ENCODE data around the gene CALML4. TPM values are rescaled to one million over a fixed set of nuclear protein-coding genes. Genes with fewer than 3 reads are reported as not detected.

CALML4 gene
- total and polyA plus RNA-seq, 2 donors (not counting 3 experiments of a cell fraction or from before 2014, with no cell fraction given): 2.6 to 10.1 TPM

DNA sequence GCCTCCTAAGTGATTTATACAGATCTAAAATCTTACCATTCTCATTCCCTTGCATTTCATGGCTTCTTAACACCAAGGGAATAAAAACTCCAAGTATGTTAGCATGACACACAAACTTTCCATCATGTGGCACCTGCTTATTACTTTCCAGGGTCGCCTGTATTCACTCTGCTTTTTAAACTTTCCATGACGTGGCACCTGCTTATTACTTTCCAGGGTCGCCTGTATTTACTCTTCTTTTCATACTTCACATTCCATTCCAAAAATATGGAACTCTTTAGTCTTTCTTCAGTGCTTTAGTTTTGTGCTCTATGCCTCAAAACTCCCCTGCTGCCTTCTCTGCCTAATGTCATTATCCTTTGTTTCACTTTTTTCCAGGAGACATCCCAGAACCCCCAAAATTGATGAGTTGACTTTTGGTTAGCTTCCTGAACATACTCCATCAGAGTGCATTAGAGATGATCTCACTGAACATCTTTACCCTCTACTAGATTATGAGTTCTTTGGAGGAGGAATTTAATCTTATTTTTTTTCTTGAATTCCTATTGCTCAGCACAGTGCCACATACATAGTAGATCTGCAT is 47.0 kb downstream of the CALML4 start:
- H3K27ac ChIP-seq (ENCODE audit: insufficient read depth, low read depth, low read length): no peak overlapping the region
- no TSS peak for BruUV-seq (replicated peaks)
- CTCF ChIA-PET: no interaction called here

More for the DNA sequence above, 47.0 kb downstream of the CALML4 start:
- Histone ChIP-seq H3K79me2 (ENCODE audit: control insufficient read depth, insufficient read depth, low read length) (no peaks in the 10 kb centered on the region), H3K9me3 (replicated peaks; ENCODE audit: control insufficient read depth, insufficient read depth, low read length) (no peaks in the 10 kb centered on the region), H3K4me3 (replicated peaks in 1 of 3; ENCODE audit: insufficient read depth in 1 of 3, low read depth in 1 of 3, low read length in 3 of 3) (no peak overlapping the region), H3K4me1 (ENCODE audit: control insufficient read depth, extremely low read depth, insufficient read depth, low read length) (no peaks in the 10 kb centered on the region), H3K9me1 (replicated peaks; ENCODE audit: control insufficient read depth, extremely low read depth, insufficient read depth, low read length) (no peaks in the 10 kb centered on the region), H3K9ac (replicated peaks; ENCODE audit: extremely low read depth, insufficient read depth, low read length) (no peak overlapping the region), H3K36me3 (ENCODE audit: control insufficient read depth in 2 of 2, extremely low read depth in 1 of 2, insufficient read depth in 2 of 2, low read length in 2 of 2) (peaks cover 2% of the 10 kb centered on the region in 2 experiments), H2AFZ (ENCODE audit: low read depth, low read length) (no peak overlapping the region), H3K27me3 (ENCODE audit: control insufficient read depth in 2 of 2, insufficient read depth in 2 of 2, low read length in 2 of 2) (no peaks in the 10 kb centered on the region), H3K4me2 (ENCODE audit: insufficient read depth, low read length) (no peak overlapping the region), H4K20me1 (replicated peaks; ENCODE audit: control insufficient read depth, extremely low read depth, insufficient read depth, low read length) (no peaks in the 10 kb centered on the region)
- intact Hi-C loops (cut with micrococcal nuclease): loop anchor here (10.0 kb wide), 1 partner anchor 193 kb away; no protein-coding TSS in a partner anchor
- POLR2A ChIA-PET: no interaction called here
- DNase-seq (ENCODE audit: low read depth, low spot score): no peak
- TF ChIP-seq EZH2 (IDR thresholded peaks at IDR 0.05; ENCODE audit: borderline replicate concordance, low read depth, low read length, severe bottlenecking) (no peak), POLR2A (IDR thresholded peaks at IDR 0.05; ENCODE audit: low read depth, low read length) (no peak), MYC (IDR thresholded peaks at IDR 0.05; ENCODE audit: low read depth, low read length) (no peak), JUN (IDR thresholded peaks at IDR 0.05; ENCODE audit: borderline replicate concordance, insufficient read depth, insufficient read length, low read depth) (no peak), FOS (IDR thresholded peaks at IDR 0.05; ENCODE audit: borderline replicate concordance, insufficient read depth, low read length) (no peak), POLR2AphosphoS5 (IDR thresholded peaks at IDR 0.05; ENCODE audit: insufficient read depth, low read depth, low read length) (no peak), GATA2 (IDR thresholded peaks at IDR 0.05; ENCODE audit: insufficient read depth, insufficient read length, low read depth, low read length) (no peak)
- TF ChIP-seq, protein P1, sequence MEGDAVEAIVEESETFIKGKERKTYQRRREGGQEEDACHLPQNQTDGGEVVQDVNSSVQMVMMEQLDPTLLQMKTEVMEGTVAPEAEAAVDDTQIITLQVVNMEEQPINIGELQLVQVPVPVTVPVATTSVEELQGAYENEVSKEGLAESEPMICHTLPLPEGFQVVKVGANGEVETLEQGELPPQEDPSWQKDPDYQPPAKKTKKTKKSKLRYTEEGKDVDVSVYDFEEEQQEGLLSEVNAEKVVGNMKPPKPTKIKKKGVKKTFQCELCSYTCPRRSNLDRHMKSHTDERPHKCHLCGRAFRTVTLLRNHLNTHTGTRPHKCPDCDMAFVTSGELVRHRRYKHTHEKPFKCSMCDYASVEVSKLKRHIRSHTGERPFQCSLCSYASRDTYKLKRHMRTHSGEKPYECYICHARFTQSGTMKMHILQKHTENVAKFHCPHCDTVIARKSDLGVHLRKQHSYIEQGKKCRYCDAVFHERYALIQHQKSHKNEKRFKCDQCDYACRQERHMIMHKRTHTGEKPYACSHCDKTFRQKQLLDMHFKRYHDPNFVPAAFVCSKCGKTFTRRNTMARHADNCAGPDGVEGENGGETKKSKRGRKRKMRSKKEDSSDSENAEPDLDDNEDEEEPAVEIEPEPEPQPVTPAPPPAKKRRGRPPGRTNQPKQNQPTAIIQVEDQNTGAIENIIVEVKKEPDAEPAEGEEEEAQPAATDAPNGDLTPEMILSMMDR (IDR thresholded peaks at IDR 0.05; ENCODE audit: extremely low read depth in 1 of 2, insufficient read depth in 1 of 2, low read depth in 1 of 2, low read length in 2 of 2): no peak
- TF ChIP-seq, protein P2, sequence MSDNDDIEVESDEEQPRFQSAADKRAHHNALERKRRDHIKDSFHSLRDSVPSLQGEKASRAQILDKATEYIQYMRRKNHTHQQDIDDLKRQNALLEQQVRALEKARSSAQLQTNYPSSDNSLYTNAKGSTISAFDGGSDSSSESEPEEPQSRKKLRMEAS (IDR thresholded peaks at IDR 0.05; ENCODE audit: insufficient read depth, insufficient read length): no peak
- dilution Hi-C loops (cut with MboI; ENCODE audit: extremely low pct_ligation_motif_present, low sequenced_read_pairs): no loop called here
- FAIRE-seq: no peak

Measured in endothelial cell of umbilical vein (primary cell).